OCI-LY3 (cell line): ENCODE measurements around the gene CD63.

Source experiments
- H2AFZ ChIP-seq: fragments of 200-600, 300-600 bp; shearing (Covaris generic); 2 replicates; pipeline ENCODE4 v1.6.0; 2014; ENCODE audit warnings: antibody characterized with exemption, low read depth, low read length
- H3K27ac ChIP-seq: fragments of 200-600, 300-600 bp; sonication (generic); 2 replicates; pipeline ENCODE4 v1.5.1; 2014; ENCODE audit warnings: mild to moderate bottlenecking, low read length, moderate library complexity, mixed read lengths
- H3K27me3 ChIP-seq: fragments of 200-600, 300-600 bp; sonication (generic); 2 replicates; pipeline ENCODE4 v1.6.1; 2014; ENCODE audit warnings: low read depth, low read length, mixed read lengths
- H3K36me3 ChIP-seq: fragments of 200-600, 300-600 bp; sonication (generic); replicated peaks from 2 replicates; pipeline ENCODE3; 2014; ENCODE audit warnings: low read depth, low read length, mixed read lengths
- H3K4me1 ChIP-seq: fragments of 300-600, 200-600 bp; sonication (generic); 2 replicates; pipeline ENCODE4 v1.6.1; 2014; ENCODE audit warnings: low read length, mixed read lengths
- H3K4me2 ChIP-seq: fragments of 200-600, 300-600 bp; sonication (generic); 2 replicates; pipeline ENCODE4 v1.6.1; 2014; ENCODE audit warnings: low read length, mixed read lengths
- H3K4me3 ChIP-seq: fragments of 300-600, 200-600 bp; sonication (generic); 2 replicates; pipeline ENCODE4 v1.5.1; 2014; ENCODE audit warnings: antibody characterized with exemption, mild to moderate bottlenecking, low read length, moderate library complexity
- H3K79me2 ChIP-seq: fragments of 300-600, 200-600 bp; shearing (Covaris generic); 2 replicates; pipeline ENCODE4 v1.6.1; 2014; ENCODE audit warnings: mild to moderate bottlenecking, low read length, mixed read lengths
- H3K9ac ChIP-seq: fragments of 300-600, 200-600 bp; shearing (Covaris generic); 2 replicates; pipeline ENCODE4 v1.6.0; 2014; ENCODE audit warnings: mild to moderate bottlenecking, low read length, moderate library complexity
- H3K9me3 ChIP-seq: fragments of 200-600, 300-600 bp; shearing (Covaris generic); 2 replicates; pipeline ENCODE4 v1.6.1; 2014; ENCODE audit warnings: low read length, mixed read lengths; ENCODE audit not compliant: insufficient read depth
- H4K20me1 ChIP-seq: fragments of 200-600, 300-600 bp; sonication (generic); 2 replicates; pipeline ENCODE4 v1.6.1; 2016; ENCODE audit warnings: low read length, mixed read lengths; ENCODE audit not compliant: insufficient read depth
- CTCF ChIP-seq: fragments of 200-600, 300-600 bp; sonication (generic); IDR thresholded peaks from 2 replicates; pipeline ENCODE4 v1.5.1; 2014; ENCODE audit warnings: antibody characterized with exemption, low read length, low read depth
- EZH2phosphoT487 ChIP-seq: fragments of 200-600 bp; shearing (Covaris generic); IDR thresholded peaks from 2 replicates; pipeline ENCODE4 v1.6.1; 2018; ENCODE audit warnings: antibody characterized with exemption, mixed run types, low read depth

CD63 gene

GRCh38 chr12:55734595-55734994 lies 5.8 kb upstream of the CD63 start:
- Histone ChIP-seq H3K4me3 (no peak overlapping the region), H3K27ac (no peak overlapping the region), H3K4me1 (peaks cover 14% of the 10 kb centered on the region; the same call in 1 of the 2 replicates), H3K36me3 (no peaks in the 10 kb centered on the region), H3K9ac (no peak overlapping the region), H3K4me2 (no peak overlapping the region), H2AFZ (no peak overlapping the region), H3K9me3 (no peaks in the 10 kb centered on the region), H3K79me2 (no peaks in the 10 kb centered on the region), H4K20me1 (no peaks in the 10 kb centered on the region), H3K27me3 (no peaks in the 10 kb centered on the region)
- no peak for TF ChIP-seq EZH2phosphoT487
- TF ChIP-seq CTCF: no peak

GRCh38 chr12:55733858-55734257 lies 5.0 kb upstream of the CD63 start:
- Histone ChIP-seq H3K9ac (no peak overlapping the region), H3K27ac (no peak overlapping the region), H3K9me3 (no peaks in the 10 kb centered on the region), H3K79me2 (no peaks in the 10 kb centered on the region), H4K20me1 (no peaks in the 10 kb centered on the region), H3K36me3 (no peaks in the 10 kb centered on the region), H2AFZ (no peak overlapping the region), H3K4me2 (no peak overlapping the region), H3K4me3 (no peak overlapping the region), H3K4me1 (peaks cover 14% of the 10 kb centered on the region; the same call in 1 of the 2 replicates), H3K27me3 (no peaks in the 10 kb centered on the region)
- TF ChIP-seq CTCF (no peak), EZH2phosphoT487 (no peak)

GRCh38 chr12:55733021-55733555 lies 4.3 kb upstream of the CD63 start:
- no peak overlapping the region for H2AFZ ChIP-seq
- no peak overlapping the region for H3K27ac ChIP-seq
- no peaks in the 10 kb centered on the region for H4K20me1 ChIP-seq
- no peak overlapping the region for H3K9ac ChIP-seq
- H3K79me2 ChIP-seq: peaks cover 2% of the 10 kb centered on the region
- TF ChIP-seq EZH2phosphoT487 (no peak), CTCF (no peak)
- peaks cover 14% of the 10 kb centered on the region; the same call in 1 of the 2 replicates for H3K4me1 ChIP-seq
- no peaks in the 10 kb centered on the region for H3K9me3 ChIP-seq
- H3K4me2 ChIP-seq: no peak overlapping the region
- H3K27me3 ChIP-seq: no peaks in the 10 kb centered on the region
- H3K36me3 ChIP-seq: no peaks in the 10 kb centered on the region
- H3K4me3 ChIP-seq: no peak overlapping the region

GRCh38 chr12:55732288-55732687 lies 3.5 kb upstream of the CD63 start:
- Histone ChIP-seq H3K79me2 (peaks cover 10% of the 10 kb centered on the region), H3K27ac (no peak overlapping the region), H3K36me3 (no peaks in the 10 kb centered on the region), H3K27me3 (no peaks in the 10 kb centered on the region), H3K4me3 (no peak overlapping the region), H3K4me2 (no peak overlapping the region), H4K20me1 (no peaks in the 10 kb centered on the region), H3K4me1 (peaks cover 14% of the 10 kb centered on the region), H2AFZ (no peak overlapping the region), H3K9ac (no peak overlapping the region), H3K9me3 (no peaks in the 10 kb centered on the region)
- TF ChIP-seq EZH2phosphoT487 (no peak), CTCF (no peak)
